ENCODE measurements around the gene ACVR1.

The ACVR1 gene

GRCh38 chr2:157876066-157876785 is at the start of gene ACVR1:
Gene ACVR1, minus strand, starts transcription at chr2:157876330. Its CDS starts 76,837 bp downstream, at chr2:157799493.
- peak; percentile 63 to 79 for DNase-seq (ENCODE audit: low read depth in 2 of 2)

GRCh38 chr2:157925071-157925470 is 48.9 kb upstream of the ACVR1 start:
- DNase-seq (ENCODE audit: low read depth in 2 of 2): no peak

- no peak for DNase-seq (ENCODE audit: low read depth in 2 of 2)
Observed at GRCh38 chr2:157923598-157924217, 47.6 kb upstream of the ACVR1 start.

GRCh38 chr2:157922815-157923214 is 46.7 kb upstream of the ACVR1 start:
- DNase-seq (ENCODE audit: low read depth in 2 of 2): no peak

- no peak for DNase-seq (ENCODE audit: low read depth in 2 of 2)
Observed at GRCh38 chr2:157922336-157922735, 46.2 kb upstream of the ACVR1 start.

GRCh38 chr2:157920736-157921135 is 44.6 kb upstream of the ACVR1 start:
- DNase-seq (ENCODE audit: low read depth in 2 of 2): no peak

- no peak for DNase-seq (ENCODE audit: low read depth in 2 of 2)
Observed at GRCh38 chr2:157919181-157919580, 43.1 kb upstream of the ACVR1 start.

- no peak for DNase-seq (ENCODE audit: low read depth in 2 of 2)
Observed at GRCh38 chr2:157918319-157918718, 42.2 kb upstream of the ACVR1 start.

- no peak for DNase-seq (ENCODE audit: low read depth in 2 of 2)
Observed at GRCh38 chr2:157911750-157912149, 35.6 kb upstream of the ACVR1 start.

- DNase-seq (ENCODE audit: low read depth in 2 of 2): no peak
Observed at GRCh38 chr2:157911246-157911645, 35.1 kb upstream of the ACVR1 start.

GRCh38 chr2:157905092-157905491 is 29.0 kb upstream of the ACVR1 start:
- no peak for DNase-seq (ENCODE audit: low read depth in 2 of 2)

- DNase-seq (ENCODE audit: low read depth in 2 of 2): no peak
Observed at GRCh38 chr2:157903626-157904025, 27.5 kb upstream of the ACVR1 start.

- no peak for DNase-seq (ENCODE audit: low read depth in 2 of 2)
Observed at GRCh38 chr2:157903151-157903550, 27.0 kb upstream of the ACVR1 start.

- DNase-seq (ENCODE audit: low read depth in 2 of 2): no peak
Observed at GRCh38 chr2:157902692-157903091, 26.6 kb upstream of the ACVR1 start.

- DNase-seq (ENCODE audit: low read depth in 2 of 2): no peak
Observed at GRCh38 chr2:157901325-157901724, 25.2 kb upstream of the ACVR1 start.

- DNase-seq (ENCODE audit: low read depth in 2 of 2): no peak
Observed at GRCh38 chr2:157900684-157901083, 24.6 kb upstream of the ACVR1 start.

- DNase-seq (ENCODE audit: low read depth in 2 of 2): no peak
Observed at GRCh38 chr2:157900203-157900602, 24.1 kb upstream of the ACVR1 start.

- no peak for DNase-seq (ENCODE audit: low read depth in 2 of 2)
Observed at GRCh38 chr2:157899125-157899839, 23.2 kb upstream of the ACVR1 start.

GRCh38 chr2:157898591-157898996 is 22.5 kb upstream of the ACVR1 start:
- peak; percentile 61 to 77 for DNase-seq (ENCODE audit: low read depth in 2 of 2)

GRCh38 chr2:157897106-157897971 is 21.2 kb upstream of the ACVR1 start:
- DNase-seq (ENCODE audit: low read depth in 2 of 2): no peak

GRCh38 chr2:157895531-157895930 is 19.4 kb upstream of the ACVR1 start:
- no peak for DNase-seq (ENCODE audit: low read depth in 2 of 2)
